HG03064 (cell line): Measurements from ENCODE around the gene HMGA1.
A peak's percentile ranks its signal among the peaks of the same experiment; 100 is the strongest.

Source experiments
- ATAC-seq: cut with Tn5 transposase; IDR thresholded peaks from one replicate; pipeline ENCODE4 v1.9.1; 2021; ENCODE audit warnings: low read depth; ENCODE audit not compliant: unreplicated experiment

HMGA1 gene

GRCh38 chr6:34285448-34286164, 48.9 kb downstream of the HMGA1 start:
- ATAC-seq = no peak

GRCh38 chr6:34288581-34288980, 51.9 kb downstream of the HMGA1 start:
- ATAC-seq = no peak

- no peak for ATAC-seq
These were observed 52.5 kb downstream of the HMGA1 start for GRCh38 chr6:34289137-34289536.

GRCh38 chr6:34292954-34293353, 56.3 kb downstream of the HMGA1 start:
- no peak for ATAC-seq

- ATAC-seq = peak; percentile 86
These were observed 59.0 kb downstream of the HMGA1 start for GRCh38 chr6:34295721-34296120.
